Fibroblast of pulmonary artery (primary cell): ENCODE results near the gene ZP4.
A peak's percentile ranks its signal among the peaks of the same experiment; 100 is the strongest.

ENCODE experiments used
- DNase-seq: peaks from one replicate; pipeline ENCODE4 v3.0.0-alpha.2; 2010; ENCODE audit warnings: low read depth
- H3K4me3 ChIP-seq: replicated peaks from 2 replicates; pipeline ENCODE4 v1.5.1; 2011; ENCODE audit warnings: low read depth, mild to moderate bottlenecking, control low read depth, low read length, moderate library complexity
- CTCF ChIP-seq: IDR thresholded peaks from 2 replicates; pipeline ENCODE4 v1.5.1; 2011; ENCODE audit warnings: mild to moderate bottlenecking, control low read depth, low read length, inconsistent platforms; ENCODE audit errors: missing control alignments

The ZP4 gene

GRCh38 chr1:237868817-237869600 lies 21.7 kb downstream of the ZP4 start:
- DNase-seq = no peak
- TF ChIP-seq CTCF = no peak
- no peak overlapping the region for H3K4me3 ChIP-seq

- no peak for TF ChIP-seq CTCF
- no peak for DNase-seq
- no peak overlapping the region for H3K4me3 ChIP-seq
Measured at GRCh38 chr1:237867380-237867888, 23.3 kb downstream of the ZP4 start.

GRCh38 chr1:237864338-237865244 lies 26.1 kb downstream of the ZP4 start:
- H3K4me3 ChIP-seq = peak overlapping the region; percentile 3
- peak; percentile 19 for DNase-seq
- TF ChIP-seq CTCF = peak; percentile 70

GRCh38 chr1:237863234-237863633 lies 27.5 kb downstream of the ZP4 start:
- no peak overlapping the region for H3K4me3 ChIP-seq
- no peak for TF ChIP-seq CTCF
- no peak for DNase-seq

- no peak overlapping the region for H3K4me3 ChIP-seq
- no peak for TF ChIP-seq CTCF
- no peak for DNase-seq
Measured at GRCh38 chr1:237861944-237862343, 28.8 kb downstream of the ZP4 start.

- TF ChIP-seq CTCF = no peak
- no peak for DNase-seq
- H3K4me3 ChIP-seq = no peak overlapping the region
Measured at GRCh38 chr1:237858992-237859391, 31.7 kb downstream of the ZP4 start.
